Subcutaneous abdominal adipose tissue (tissue), 5 donors: ENCODE measurements around the gene COCH.

Experiments used
- H3K27ac ChIP-seq: one replicate; pipeline ENCODE4 v1.7.0; 2013; ENCODE audit warnings: low read depth, mild to moderate bottlenecking, inconsistent platforms, low read length, moderate library complexity
- H3K27me3 ChIP-seq, 5 donors: one replicate each; pipeline ENCODE4 v1.7.0; 2013; ENCODE audit warnings: low read length in 5 of 5, inconsistent platforms in 1 of 5; ENCODE audit not compliant: control insufficient read depth in 5 of 5, insufficient read depth in 4 of 5
- H3K36me3 ChIP-seq, 5 donors: one replicate each; pipeline ENCODE4 v1.7.0; 2013; ENCODE audit warnings: low read length in 5 of 5; ENCODE audit not compliant: control insufficient read depth in 5 of 5, insufficient read depth in 5 of 5
- H3K4me1 ChIP-seq, 5 donors: one replicate each; pipeline ENCODE4 v1.7.0; 2013; ENCODE audit warnings: low read length in 5 of 5, mild to moderate bottlenecking in 3 of 5, moderate library complexity in 1 of 5; ENCODE audit not compliant: control insufficient read depth in 5 of 5, insufficient read depth in 5 of 5
- H3K4me3 ChIP-seq, 5 donors: one replicate each; pipeline ENCODE4 v1.7.0; 2013; ENCODE audit warnings: low read length in 5 of 5, low read depth in 1 of 5
- H3K9ac ChIP-seq, 5 donors: one replicate each; pipeline ENCODE4 v1.7.0; 2013; ENCODE audit warnings: low read length in 5 of 5, mild to moderate bottlenecking in 4 of 5, moderate library complexity in 3 of 5
- H3K9me3 ChIP-seq, 5 donors: one replicate each; pipeline ENCODE4 v1.7.0; 2013; ENCODE audit warnings: low read length in 5 of 5; ENCODE audit not compliant: control insufficient read depth in 5 of 5
- donor health status: healthy.
- donor health status: healthy.
- donor health status: healthy.
- donor health status: healthy.
- donor health status: healthy.

The COCH gene

DNA sequence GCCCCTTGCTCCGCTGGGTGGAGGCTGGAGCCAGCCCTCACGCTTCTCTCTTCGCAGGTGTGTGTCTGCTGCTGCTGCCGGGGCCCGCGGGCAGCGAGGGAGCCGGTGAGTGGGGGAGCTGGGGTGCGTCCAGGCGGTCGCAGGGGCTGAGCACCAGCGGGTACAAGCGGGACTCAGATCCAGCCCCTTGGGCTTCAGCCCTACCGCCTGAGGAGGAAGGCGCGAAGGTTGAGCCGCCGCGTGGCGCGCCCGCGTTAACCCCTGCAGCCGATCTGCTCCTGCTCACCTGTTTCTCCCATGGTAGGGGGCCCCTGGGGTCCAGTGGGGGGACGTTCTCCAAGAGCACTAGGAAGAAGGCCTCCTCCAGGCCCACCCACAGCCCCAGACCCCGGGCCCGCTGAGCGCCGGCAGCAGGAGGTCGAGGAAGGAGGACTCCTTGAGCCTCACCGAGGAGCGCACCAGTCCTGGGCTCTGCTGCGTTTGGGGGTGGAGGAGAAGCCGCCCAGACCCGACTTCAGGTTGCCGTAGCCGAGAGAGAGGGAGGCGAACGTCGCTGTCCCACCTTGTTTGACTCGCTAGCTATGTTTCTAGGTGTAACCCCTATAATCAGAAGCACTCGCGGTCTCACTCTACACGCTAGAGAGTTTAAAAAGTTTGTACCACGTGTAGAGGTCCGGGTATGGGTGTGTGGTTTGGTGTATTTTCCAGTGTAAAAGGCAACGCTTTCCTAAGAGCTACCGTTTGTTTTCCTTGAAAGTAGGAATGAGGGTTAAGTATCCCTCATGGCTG is 834 bp downstream of the COCH start:
- Histone ChIP-seq H3K9ac (peak overlapping the region in 3 of 5 donors; percentile 45 to 74 (median 46)), H3K27ac (no peak overlapping the region), H3K27me3 (peaks cover 0 to 17% (median 13%) of the 10 kb centered on the region in 5 donors)

GRCh38 chr14:30875788-30876053 is 1.4 kb downstream of the COCH start:
- Histone ChIP-seq H3K4me3 (peak overlapping the region in 3 of 5 donors; percentile 39 to 81 (median 64)), H3K4me1 (peaks cover 0 to 22% (median 20%) of the 10 kb centered on the region in 5 donors), H3K36me3 (no peaks in the 10 kb centered on the region), H3K9me3 (no peaks in the 10 kb centered on the region), H3K27ac (no peak overlapping the region), H3K27me3 (peaks cover 0 to 17% (median 13%) of the 10 kb centered on the region in 5 donors), H3K9ac (no peak overlapping the region)

More for the DNA sequence above, 834 bp downstream of the COCH start:
- Histone ChIP-seq H3K4me1 (peaks cover 0 to 22% (median 20%) of the 10 kb centered on the region in 5 donors), H3K4me3 (peak overlapping the region; percentile 39 to 82 (median 66)), H3K9me3 (no peaks in the 10 kb centered on the region), H3K36me3 (no peaks in the 10 kb centered on the region)

GRCh38 chr14:30876692-30877091 is 2.3 kb downstream of the COCH start:
- H3K9me3 ChIP-seq = no peaks in the 10 kb centered on the region
- no peak overlapping the region for H3K4me3 ChIP-seq
- H3K4me1 ChIP-seq = peaks cover 0 to 22% (median 20%) of the 10 kb centered on the region in 5 donors
- H3K9ac ChIP-seq = no peak overlapping the region
- no peak overlapping the region for H3K27ac ChIP-seq
- no peaks in the 10 kb centered on the region for H3K36me3 ChIP-seq
- peaks cover 0 to 17% (median 13%) of the 10 kb centered on the region in 5 donors for H3K27me3 ChIP-seq

DNA sequence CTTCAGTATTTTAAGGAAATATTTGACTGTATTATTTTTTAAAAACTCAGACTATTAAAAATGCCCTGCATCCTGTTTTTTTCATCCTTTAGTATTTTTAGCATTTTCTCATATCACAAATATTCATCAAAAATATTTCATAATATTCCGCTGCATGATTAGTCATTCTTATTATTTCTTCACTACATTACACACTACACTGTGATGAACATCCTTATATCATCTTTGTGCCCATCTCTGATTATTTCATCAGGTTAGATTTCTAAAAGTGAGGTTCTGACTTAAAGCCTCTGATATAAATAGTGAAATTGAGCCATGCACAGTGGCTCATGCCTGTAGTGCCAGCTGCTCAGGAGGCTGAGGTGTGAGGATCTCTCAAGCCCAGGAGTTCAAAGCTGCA is 8.1 kb downstream of the COCH start:
- Histone ChIP-seq H3K9ac (no peak overlapping the region), H3K4me3 (no peak overlapping the region), H3K9me3 (no peaks in the 10 kb centered on the region), H3K4me1 (no peaks in the 10 kb centered on the region), H3K27ac (no peak overlapping the region), H3K27me3 (no peaks in the 10 kb centered on the region), H3K36me3 (no peaks in the 10 kb centered on the region)

- H3K9ac ChIP-seq = no peak overlapping the region
- no peaks in the 10 kb centered on the region for H3K36me3 ChIP-seq
- no peaks in the 10 kb centered on the region for H3K4me1 ChIP-seq
- H3K9me3 ChIP-seq = no peaks in the 10 kb centered on the region
- no peak overlapping the region for H3K27ac ChIP-seq
- no peak overlapping the region for H3K4me3 ChIP-seq
- no peaks in the 10 kb centered on the region for H3K27me3 ChIP-seq
Observed at GRCh38 chr14:30883508-30884294, 9.3 kb downstream of the COCH start.

- H3K27me3 ChIP-seq = no peaks in the 10 kb centered on the region
- H3K9ac ChIP-seq = no peak overlapping the region
- H3K4me3 ChIP-seq = no peak overlapping the region
- H3K4me1 ChIP-seq = no peaks in the 10 kb centered on the region
- H3K36me3 ChIP-seq = no peaks in the 10 kb centered on the region
- H3K9me3 ChIP-seq = no peaks in the 10 kb centered on the region
- no peak overlapping the region for H3K27ac ChIP-seq
Observed at GRCh38 chr14:30884901-30885300, 10.5 kb downstream of the COCH start.

DNA sequence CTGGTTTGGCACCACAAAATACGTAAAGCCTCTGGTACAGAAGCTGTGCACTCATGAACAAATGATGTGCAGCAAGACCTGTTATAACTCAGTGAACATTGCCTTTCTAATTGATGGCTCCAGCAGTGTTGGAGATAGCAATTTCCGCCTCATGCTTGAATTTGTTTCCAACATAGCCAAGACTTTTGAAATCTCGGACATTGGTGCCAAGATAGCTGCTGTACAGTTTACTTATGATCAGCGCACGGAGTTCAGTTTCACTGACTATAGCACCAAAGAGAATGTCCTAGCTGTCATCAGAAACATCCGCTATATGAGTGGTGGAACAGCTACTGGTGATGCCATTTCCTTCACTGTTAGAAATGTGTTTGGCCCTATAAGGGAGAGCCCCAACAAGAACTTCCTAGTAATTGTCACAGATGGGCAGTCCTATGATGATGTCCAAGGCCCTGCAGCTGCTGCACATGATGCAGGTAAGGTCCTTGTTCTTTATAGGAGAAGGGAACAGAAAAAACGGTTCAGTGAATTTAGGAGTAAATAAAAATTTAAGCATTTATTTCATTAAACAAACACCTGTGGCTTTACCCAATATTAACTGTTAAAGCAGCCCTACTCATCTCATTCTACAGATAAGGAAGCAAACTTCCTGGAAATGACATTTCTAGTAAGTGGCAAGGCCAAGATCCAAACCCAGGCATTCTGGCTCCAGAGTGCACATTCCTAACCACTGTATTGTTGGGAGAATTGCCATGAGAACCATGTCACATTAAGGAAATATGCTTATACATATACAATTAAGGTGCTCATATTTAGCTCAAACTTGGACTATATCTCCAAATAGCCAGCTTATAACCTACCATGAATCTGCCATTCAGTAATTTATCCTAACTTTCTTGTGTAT is 11.7 kb downstream of the COCH start:
- no peak overlapping the region for H3K9ac ChIP-seq
- no peaks in the 10 kb centered on the region for H3K4me1 ChIP-seq
- no peak overlapping the region for H3K27ac ChIP-seq
- H3K27me3 ChIP-seq = no peaks in the 10 kb centered on the region
- H3K9me3 ChIP-seq = no peaks in the 10 kb centered on the region
- no peak overlapping the region for H3K4me3 ChIP-seq
- no peaks in the 10 kb centered on the region for H3K36me3 ChIP-seq

DNA sequence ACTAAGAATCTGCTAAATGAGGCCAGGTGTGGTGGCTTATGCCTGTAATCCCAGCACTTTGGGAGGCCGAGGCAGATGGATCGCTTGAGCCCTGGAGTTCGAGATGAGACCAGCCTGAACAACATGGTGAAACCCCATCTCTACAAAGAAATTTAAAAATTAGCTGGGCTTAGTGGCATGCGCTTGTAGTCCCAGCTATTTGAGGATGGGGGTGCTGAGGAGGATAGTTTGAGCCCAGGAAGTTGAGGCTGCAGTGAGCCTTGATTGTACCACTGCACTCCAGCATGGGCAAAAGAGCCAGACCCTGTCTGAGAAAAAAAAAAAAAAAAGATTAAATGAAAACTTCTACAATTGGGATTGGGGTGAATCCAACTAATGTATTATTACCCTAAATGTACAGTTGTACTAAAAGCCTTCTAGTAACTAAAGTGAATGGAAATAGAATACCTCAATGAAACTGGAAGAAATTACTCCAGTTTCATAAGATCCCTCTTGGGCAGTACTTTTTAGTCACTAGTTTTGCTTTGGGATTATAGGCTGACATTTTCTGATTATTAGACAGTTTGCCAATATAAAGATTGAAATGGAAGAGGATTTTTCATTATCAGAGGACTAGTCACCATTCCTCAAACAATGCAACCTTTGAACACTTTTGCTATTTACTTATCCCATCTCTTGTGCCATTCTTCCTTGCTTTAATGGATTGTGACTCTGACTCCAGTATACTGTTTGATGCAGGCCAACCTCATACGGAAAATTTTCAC is 14.3 kb downstream of the COCH start:
- H3K27me3 ChIP-seq = no peaks in the 10 kb centered on the region
- no peaks in the 10 kb centered on the region for H3K4me1 ChIP-seq
- H3K27ac ChIP-seq = no peak overlapping the region
- no peaks in the 10 kb centered on the region for H3K9me3 ChIP-seq
- H3K36me3 ChIP-seq = peaks cover 0 to 3% (median 0%) of the 10 kb centered on the region in 5 donors
- H3K9ac ChIP-seq = no peak overlapping the region
- H3K4me3 ChIP-seq = no peak overlapping the region

- Histone ChIP-seq H3K27me3 (no peaks in the 10 kb centered on the region), H3K4me3 (no peak overlapping the region), H3K36me3 (peaks cover 0 to 6% (median under 1%) of the 10 kb centered on the region in 5 donors), H3K9ac (no peak overlapping the region), H3K9me3 (no peaks in the 10 kb centered on the region), H3K4me1 (no peaks in the 10 kb centered on the region), H3K27ac (no peak overlapping the region)
Observed at GRCh38 chr14:30889244-30889594, 14.9 kb downstream of the COCH start.
